Colon (tissue), 2 donors: ENCODE results near the gene ANO4.

Experiments used
- FAIRE-seq: peaks from 2 replicates; lab custom pipeline; 2012; peaks lifted over from hg19 to GRCh38; lab: Jason Lieb, UNC
- donor health status: control.
- donor health status: control.

Gene ANO4

DNA sequence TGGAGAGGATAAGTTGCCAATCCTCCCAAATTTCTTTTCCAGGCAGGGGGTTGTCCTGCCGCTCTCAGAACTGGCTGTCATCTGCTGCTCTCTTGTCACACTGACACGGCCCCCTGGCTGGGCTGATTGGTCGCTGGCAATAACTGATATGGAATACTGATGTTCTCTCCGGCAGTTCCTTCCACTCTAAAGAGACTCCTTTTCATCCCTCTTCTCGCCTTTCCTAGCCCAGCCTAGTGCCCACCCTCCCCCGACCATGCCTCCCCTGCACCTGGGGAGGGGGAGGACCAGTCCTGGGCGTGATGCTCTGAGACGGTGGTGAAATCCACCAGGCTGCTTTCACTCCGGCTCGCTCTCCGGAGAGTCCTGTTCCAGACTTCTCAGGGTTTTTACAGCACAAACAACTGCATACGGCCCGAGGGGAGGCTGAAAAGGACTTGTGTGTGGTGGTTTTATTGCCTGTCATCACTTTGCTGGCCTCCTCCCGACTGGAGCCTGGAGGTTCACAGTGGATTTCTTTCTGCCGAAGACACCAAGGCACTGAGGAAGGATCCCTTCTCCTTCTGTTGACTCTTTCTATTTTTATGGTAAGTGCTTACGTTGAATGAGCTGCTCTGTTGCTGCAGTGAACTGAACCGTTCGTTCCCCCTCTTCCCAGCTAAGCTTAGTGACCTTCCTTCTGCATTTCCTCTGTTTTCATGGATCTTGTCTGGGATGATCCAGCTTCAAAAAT lies at the start of gene ANO4:
Gene ANO4, plus strand, starts transcription at position 336 of the 733 bp plus-strand sequence. CDS start 107,010 bp downstream, outside the sequence.
- no peak for FAIRE-seq

- FAIRE-seq = no peak
These were observed 49.1 kb upstream of the ANO4 start for GRCh38 chr12:100745378-100746071.

- FAIRE-seq = no peak
These were observed 41.7 kb upstream of the ANO4 start for GRCh38 chr12:100752841-100753240.

DNA sequence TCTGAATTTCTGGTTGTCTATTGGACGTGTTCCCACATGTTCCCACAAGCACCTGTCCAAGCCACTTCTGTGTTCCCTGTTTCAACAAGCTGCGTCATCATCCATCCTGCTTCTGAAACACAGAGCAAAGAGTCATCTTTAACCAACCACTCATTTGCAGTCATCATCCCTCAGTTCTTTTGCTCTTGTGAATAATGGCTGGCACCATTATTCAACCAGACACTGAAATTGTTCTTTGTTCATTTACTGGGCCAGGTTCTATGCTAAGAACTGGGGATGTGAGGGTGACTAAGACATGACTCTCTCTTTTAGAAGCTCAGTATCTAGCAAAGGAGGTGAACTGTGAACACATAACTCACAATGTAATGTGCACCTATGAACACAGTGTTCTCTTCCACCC lies 40.7 kb upstream of the ANO4 start:
- no peak for FAIRE-seq

DNA sequence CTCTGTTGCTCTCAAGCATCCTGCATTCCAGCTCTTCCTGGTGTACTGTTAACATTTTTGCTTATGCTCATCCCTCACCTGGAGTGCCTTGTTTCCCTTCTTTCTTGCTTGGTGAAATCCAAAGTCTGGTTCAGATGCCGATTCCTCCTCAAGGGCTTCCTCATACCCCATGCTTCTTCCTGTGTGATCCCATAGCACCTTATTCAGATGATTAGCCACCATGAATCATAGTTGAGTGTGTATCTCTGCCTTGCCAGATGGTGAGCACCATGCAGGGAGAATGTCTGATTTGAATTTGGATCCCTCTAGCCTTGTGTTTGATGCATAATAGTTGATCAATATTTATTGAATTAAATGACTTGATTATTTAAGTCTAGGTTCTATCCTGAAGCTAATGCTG lies 39.4 kb upstream of the ANO4 start:
- no peak for FAIRE-seq

DNA sequence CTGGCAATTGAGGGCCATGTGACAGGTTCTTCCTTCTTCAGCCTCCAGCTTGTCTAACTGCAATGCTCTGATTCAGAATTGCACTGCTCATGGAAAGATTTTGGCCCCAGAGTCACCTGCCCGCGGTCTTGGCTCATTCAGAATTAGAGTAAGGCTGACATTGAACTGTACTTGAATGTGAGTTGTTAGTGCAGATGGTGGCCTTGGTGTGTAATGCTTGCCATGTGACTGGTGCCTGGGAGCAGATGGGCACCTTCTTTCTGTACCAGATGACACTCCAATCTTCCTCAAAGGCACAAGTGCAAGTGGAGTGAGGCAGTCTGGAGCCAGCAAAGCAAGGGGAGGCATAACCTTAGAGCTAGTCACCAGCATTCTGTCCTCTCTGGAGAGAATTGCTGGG lies 36.5 kb upstream of the ANO4 start:
- FAIRE-seq = no peak

- FAIRE-seq = no peak
These were observed 27.2 kb upstream of the ANO4 start for GRCh38 chr12:100767371-100767770.

DNA sequence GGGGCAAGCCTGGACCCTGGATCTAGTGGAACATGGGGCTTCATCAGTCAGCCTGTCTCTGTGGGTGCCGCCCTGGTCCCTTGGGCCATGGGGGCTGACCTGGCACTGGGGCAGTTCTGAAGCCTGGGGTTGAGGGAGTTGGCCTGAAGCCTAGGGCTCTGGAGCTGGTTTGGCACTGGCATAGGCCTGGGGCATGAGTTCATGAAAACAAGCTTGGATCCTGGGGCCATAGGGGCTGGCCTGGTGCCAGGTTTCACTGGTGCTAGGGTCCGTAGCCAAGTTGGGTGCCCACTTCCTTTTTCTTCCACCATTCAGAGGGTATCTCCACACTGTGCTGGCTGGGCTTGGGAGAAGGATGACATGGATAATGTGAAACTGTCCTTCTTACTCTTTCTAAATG lies 26.6 kb upstream of the ANO4 start:
- no peak for FAIRE-seq

- FAIRE-seq = no peak
These were observed 15.5 kb upstream of the ANO4 start for GRCh38 chr12:100778967-100779590.

DNA sequence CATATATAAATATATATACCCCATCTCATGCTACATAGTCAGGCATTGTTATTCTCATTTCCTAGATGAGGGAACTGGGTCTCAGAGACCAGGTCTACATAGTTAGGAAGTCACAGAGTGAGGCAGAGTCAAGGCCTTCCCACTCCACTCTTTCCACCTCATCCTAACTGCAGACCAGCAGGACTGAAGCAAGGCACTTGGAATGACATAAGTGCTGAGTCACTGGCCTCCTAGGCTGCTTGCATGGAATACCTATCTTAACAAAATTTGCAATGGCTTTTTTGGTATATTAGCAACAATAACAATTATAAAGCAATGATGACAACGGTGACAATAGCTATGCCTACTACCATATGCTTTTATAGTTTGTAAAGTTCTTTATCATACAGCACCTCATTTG lies 5.4 kb upstream of the ANO4 start:
- FAIRE-seq = no peak

DNA sequence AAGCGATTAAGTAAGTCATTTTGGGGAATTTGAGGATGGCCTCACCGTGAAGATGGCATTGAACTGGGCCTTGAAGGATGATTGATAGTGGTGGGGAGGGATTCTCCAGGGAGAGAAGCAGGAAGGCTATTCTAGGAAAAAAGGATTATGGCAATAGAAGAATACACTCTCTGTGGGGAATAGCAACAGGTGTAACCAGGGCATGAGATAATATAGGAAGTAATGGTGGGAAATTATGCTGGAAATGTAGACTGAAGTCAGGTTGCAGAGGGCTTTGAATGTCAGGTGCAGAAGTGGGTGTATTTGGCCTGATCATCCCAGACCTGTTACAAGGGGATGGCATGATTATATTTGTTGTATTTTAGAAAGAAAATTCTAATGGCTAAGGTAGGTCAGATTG lies 4.6 kb upstream of the ANO4 start:
- no peak for FAIRE-seq

GRCh38 chr12:100790552-100790951 lies 4.0 kb upstream of the ANO4 start:
- no peak for FAIRE-seq

- FAIRE-seq = no peak
These were observed 1.4 kb upstream of the ANO4 start for GRCh38 chr12:100793182-100793581.

- no peak for FAIRE-seq
These were observed 711 bp downstream of the ANO4 start for GRCh38 chr12:100795174-100795799.

- FAIRE-seq = no peak
These were observed 1.2 kb downstream of the ANO4 start for GRCh38 chr12:100795800-100796179.

GRCh38 chr12:100796621-100797020 lies 2.0 kb downstream of the ANO4 start:
- FAIRE-seq = no peak

- no peak for FAIRE-seq
These were observed 2.7 kb downstream of the ANO4 start for GRCh38 chr12:100797246-100797645.

DNA sequence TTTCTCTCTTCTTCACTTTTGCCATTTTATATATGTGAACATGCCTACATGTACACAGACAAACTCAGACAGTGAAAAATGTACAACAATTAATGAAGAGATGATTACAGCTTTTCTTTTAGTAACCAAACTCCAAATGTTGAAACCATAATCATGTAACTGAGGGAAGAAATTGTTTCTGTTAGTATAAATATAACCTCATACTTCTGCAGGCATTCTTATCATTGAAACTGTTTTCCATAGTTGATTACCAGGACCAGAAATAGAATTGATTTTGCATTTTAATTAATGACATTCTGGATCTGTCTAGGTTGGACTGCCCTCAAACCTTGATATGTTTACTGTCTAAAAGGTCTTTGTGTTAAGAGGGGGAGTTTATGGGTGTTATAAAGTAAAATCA lies 3.2 kb downstream of the ANO4 start:
- FAIRE-seq = no peak

- FAIRE-seq = no peak
These were observed 3.9 kb downstream of the ANO4 start for GRCh38 chr12:100798286-100799160.

DNA sequence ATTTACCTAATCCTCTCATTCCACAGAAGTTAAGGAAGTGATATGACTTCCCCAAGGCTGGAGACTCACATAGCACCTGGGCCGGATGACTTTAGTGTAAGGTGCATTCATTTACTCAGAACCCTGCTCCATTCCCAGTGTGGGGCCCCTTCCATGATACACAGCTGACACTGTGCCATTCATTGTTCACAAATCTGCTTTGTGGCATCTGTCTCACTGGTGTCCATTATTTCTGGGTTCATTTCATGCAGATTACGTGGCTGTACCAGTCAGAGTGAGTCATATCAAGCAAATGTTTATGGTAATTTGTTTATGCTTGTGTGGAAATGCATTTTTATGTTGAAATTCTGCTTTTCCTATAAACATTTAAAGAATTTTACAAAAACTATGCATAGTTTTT lies 5.2 kb downstream of the ANO4 start:
- no peak for FAIRE-seq

DNA sequence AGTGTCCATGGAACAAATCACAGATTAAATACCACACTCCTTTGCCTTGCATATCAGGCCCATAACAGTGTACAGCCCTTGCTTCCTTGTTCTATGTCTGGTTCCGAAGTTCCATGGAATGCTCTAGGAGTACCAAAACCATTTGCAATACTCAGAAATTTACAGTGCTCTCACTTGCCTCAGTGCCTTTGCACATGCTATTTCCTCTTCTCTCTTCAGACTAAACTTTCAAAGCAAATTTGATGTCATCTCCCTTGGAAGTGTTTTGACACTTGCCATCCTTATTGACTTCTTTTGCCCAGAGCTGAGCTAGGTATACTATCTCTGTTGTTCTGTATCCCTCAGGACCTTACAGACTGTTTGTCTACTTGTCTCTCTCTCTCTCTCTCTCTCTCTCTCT lies 6.1 kb downstream of the ANO4 start:
- no peak for FAIRE-seq

DNA sequence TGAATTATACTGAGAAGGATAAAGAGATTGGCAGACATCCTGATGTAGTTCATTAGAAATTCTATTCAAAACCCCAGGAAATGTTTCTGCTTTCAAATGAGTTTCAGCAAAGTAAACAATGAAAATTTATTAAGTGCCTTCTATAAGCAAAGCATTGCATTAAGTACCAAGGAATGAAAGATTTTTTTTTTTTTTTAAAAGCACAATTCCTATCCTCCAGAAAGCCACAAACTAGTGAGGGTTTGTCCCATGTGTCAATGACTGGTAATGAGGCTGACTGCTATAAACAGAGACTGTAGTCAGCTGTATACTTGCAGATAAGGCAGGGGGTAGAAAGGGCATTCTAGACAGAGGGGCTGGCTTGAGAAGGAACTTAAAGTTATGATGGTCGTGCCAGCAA lies 6.7 kb downstream of the ANO4 start:
- FAIRE-seq = no peak
